ENCODE data around the gene TJAP1.
"Not testable (repeated sequence)": the region's sequence is repeated elsewhere in the genome, so short reads cannot be mapped to it uniquely, and the experiment has no call there.

Gene TJAP1

GRCh38 chr6:43523284-43523683 is 45.9 kb downstream of the TJAP1 start:
- no peak overlapping the region for H3K4me3 ChIP-seq (ENCODE audit: low read depth, low read length)
- no peaks in the 10 kb centered on the region for H3K9me3 ChIP-seq (ENCODE audit: control insufficient read depth, insufficient read depth, low read length)

GRCh38 chr6:43524483-43524961 is 47.2 kb downstream of the TJAP1 start:
- no peaks in the 10 kb centered on the region for H3K9me3 ChIP-seq (ENCODE audit: control insufficient read depth, insufficient read depth, low read length)
- no peaks in the 10 kb centered on the region for H3K27me3 ChIP-seq (ENCODE audit: control insufficient read depth, insufficient read depth, low read length)
- H3K9ac ChIP-seq (ENCODE audit: low read depth, low read length): no peak overlapping the region
- H3K4me1 ChIP-seq (ENCODE audit: control insufficient read depth, insufficient read depth, low read length): no peaks in the 10 kb centered on the region
- H3K36me3 ChIP-seq (ENCODE audit: control insufficient read depth, insufficient read depth, low read length): peaks cover 78% of the 10 kb centered on the region
- H3K4me3 ChIP-seq (ENCODE audit: low read depth, low read length): no peak overlapping the region

More at GRCh38 chr6:43523284-43523683, 45.9 kb downstream of the TJAP1 start:
- Histone ChIP-seq H3K27me3 (ENCODE audit: control insufficient read depth, insufficient read depth, low read length) (no peaks in the 10 kb centered on the region), H3K9ac (ENCODE audit: low read depth, low read length) (no peak overlapping the region), H3K36me3 (ENCODE audit: control insufficient read depth, insufficient read depth, low read length) (peaks cover 80% of the 10 kb centered on the region), H3K4me1 (ENCODE audit: control insufficient read depth, insufficient read depth, low read length) (peaks cover 1% of the 10 kb centered on the region)

- H3K27me3 ChIP-seq (ENCODE audit: control insufficient read depth, insufficient read depth, low read length): no peaks in the 10 kb centered on the region
- peaks cover 20% of the 10 kb centered on the region for H3K36me3 ChIP-seq (ENCODE audit: control insufficient read depth, insufficient read depth, low read length)
- H3K9ac ChIP-seq (ENCODE audit: low read depth, low read length): no peak overlapping the region
- no peak overlapping the region for H3K4me3 ChIP-seq (ENCODE audit: low read depth, low read length)
- no peaks in the 10 kb centered on the region for H3K9me3 ChIP-seq (ENCODE audit: control insufficient read depth, insufficient read depth, low read length)
- no peaks in the 10 kb centered on the region for H3K4me1 ChIP-seq (ENCODE audit: control insufficient read depth, insufficient read depth, low read length)
Observed at GRCh38 chr6:43532201-43532600, 54.8 kb downstream of the TJAP1 start.

GRCh38 chr6:43538986-43539385 is 61.6 kb downstream of the TJAP1 start:
- H3K9me3 ChIP-seq (ENCODE audit: control insufficient read depth, insufficient read depth, low read length); H3K36me3 ChIP-seq (ENCODE audit: control insufficient read depth, insufficient read depth, low read length); H3K4me3 ChIP-seq (ENCODE audit: low read depth, low read length); H3K9ac ChIP-seq (ENCODE audit: low read depth, low read length); H3K27me3 ChIP-seq (ENCODE audit: control insufficient read depth, insufficient read depth, low read length); H3K4me1 ChIP-seq (ENCODE audit: control insufficient read depth, insufficient read depth, low read length): not testable (repeated sequence)

GRCh38 chr6:43539409-43539808 is 62.0 kb downstream of the TJAP1 start:
- H3K36me3 ChIP-seq (ENCODE audit: control insufficient read depth, insufficient read depth, low read length); H3K9ac ChIP-seq (ENCODE audit: low read depth, low read length); H3K27me3 ChIP-seq (ENCODE audit: control insufficient read depth, insufficient read depth, low read length); H3K4me1 ChIP-seq (ENCODE audit: control insufficient read depth, insufficient read depth, low read length); H3K9me3 ChIP-seq (ENCODE audit: control insufficient read depth, insufficient read depth, low read length); H3K4me3 ChIP-seq (ENCODE audit: low read depth, low read length): not testable (repeated sequence)

- Histone ChIP-seq H3K36me3 (ENCODE audit: control insufficient read depth, insufficient read depth, low read length) (peaks cover 16% of the 10 kb centered on the region), H3K27me3 (ENCODE audit: control insufficient read depth, insufficient read depth, low read length) (no peaks in the 10 kb centered on the region), H3K9me3 (ENCODE audit: control insufficient read depth, insufficient read depth, low read length) (no peaks in the 10 kb centered on the region), H3K4me1 (ENCODE audit: control insufficient read depth, insufficient read depth, low read length) (no peaks in the 10 kb centered on the region), H3K4me3 (ENCODE audit: low read depth, low read length) (no peak overlapping the region), H3K9ac (ENCODE audit: low read depth, low read length) (no peak overlapping the region)
Observed at GRCh38 chr6:43540507-43540906, 63.1 kb downstream of the TJAP1 start.

GRCh38 chr6:43541774-43542471 is 64.6 kb downstream of the TJAP1 start:
- Histone ChIP-seq H3K27me3 (ENCODE audit: control insufficient read depth, insufficient read depth, low read length) (no peaks in the 10 kb centered on the region), H3K36me3 (ENCODE audit: control insufficient read depth, insufficient read depth, low read length) (peaks cover 19% of the 10 kb centered on the region), H3K4me3 (ENCODE audit: low read depth, low read length) (no peak overlapping the region), H3K9ac (ENCODE audit: low read depth, low read length) (no peak overlapping the region), H3K4me1 (ENCODE audit: control insufficient read depth, insufficient read depth, low read length) (no peaks in the 10 kb centered on the region), H3K9me3 (ENCODE audit: control insufficient read depth, insufficient read depth, low read length) (no peaks in the 10 kb centered on the region)

GRCh38 chr6:43544461-43544860 is 67.1 kb downstream of the TJAP1 start:
- H3K36me3 ChIP-seq (ENCODE audit: control insufficient read depth, insufficient read depth, low read length): peaks cover 27% of the 10 kb centered on the region
- H3K9ac ChIP-seq (ENCODE audit: low read depth, low read length): no peak overlapping the region
- H3K4me3 ChIP-seq (ENCODE audit: low read depth, low read length): no peak overlapping the region

GRCh38 chr6:43547222-43547621 is 69.9 kb downstream of the TJAP1 start:
- no peaks in the 10 kb centered on the region for H3K4me1 ChIP-seq (ENCODE audit: control insufficient read depth, insufficient read depth, low read length)
- H3K27me3 ChIP-seq (ENCODE audit: control insufficient read depth, insufficient read depth, low read length): no peaks in the 10 kb centered on the region
- no peaks in the 10 kb centered on the region for H3K9me3 ChIP-seq (ENCODE audit: control insufficient read depth, insufficient read depth, low read length)
- H3K36me3 ChIP-seq (ENCODE audit: control insufficient read depth, insufficient read depth, low read length): peaks cover 36% of the 10 kb centered on the region
- no peak overlapping the region for H3K9ac ChIP-seq (ENCODE audit: low read depth, low read length)
- no peak overlapping the region for H3K4me3 ChIP-seq (ENCODE audit: low read depth, low read length)

More at GRCh38 chr6:43544461-43544860, 67.1 kb downstream of the TJAP1 start:
- H3K27me3 ChIP-seq (ENCODE audit: control insufficient read depth, insufficient read depth, low read length): no peaks in the 10 kb centered on the region
- no peaks in the 10 kb centered on the region for H3K9me3 ChIP-seq (ENCODE audit: control insufficient read depth, insufficient read depth, low read length)
- H3K4me1 ChIP-seq (ENCODE audit: control insufficient read depth, insufficient read depth, low read length): no peaks in the 10 kb centered on the region
